Measurements from ENCODE around the gene MEGF6. TPM values are rescaled to one million over a fixed set of nuclear protein-coding genes. Genes with fewer than 3 reads are reported as not detected.

MEGF6 gene
- total and polyA plus RNA-seq, 11 donors, result 1.9 to 16.2 (median 5.1) TPM

- Histone ChIP-seq H3K27ac (no peak overlapping the region), H3K4me3 (no peak overlapping the region), H3K4me1 (no peaks in the 10 kb centered on the region), H3K27me3 (no peaks in the 10 kb centered on the region), H3K9me3 (peaks cover 0 to 3% (median 0%) of the 10 kb centered on the region in 12 donors), H3K36me3 (no peaks in the 10 kb centered on the region)
- ATAC-seq, result no peak
- DNase-seq, result no peak
- TF ChIP-seq CTCF (IDR thresholded peaks at IDR 0.05) (no peak), POLR2A (IDR thresholded peaks at IDR 0.05) (no peak)
- 88 to 95% (median 93%) methylated on average over 12 to 27 of the region's 27 CpGs for WGBS, 4 donors
- intact Hi-C loops (cut with DNase I), result no loop called here
These were observed 91.9 kb downstream of the MEGF6 start for GRCh38 chr1:3519301-3519885.

GRCh38 chr1:3518756-3519155, 92.6 kb downstream of the MEGF6 start:
- ATAC-seq (no peak), DNase-seq (no peak)
- 89 to 95% (median 94%) methylated on average over 5 to 8 of the region's 8 CpGs for WGBS, 4 donors
- no peaks in the 10 kb centered on the region for H3K27me3 ChIP-seq
- peaks cover 0 to 3% (median 0%) of the 10 kb centered on the region in 12 donors for H3K9me3 ChIP-seq
- H3K36me3 ChIP-seq, result no peaks in the 10 kb centered on the region
- TF ChIP-seq CTCF (IDR thresholded peaks at IDR 0.05) (no peak), POLR2A (IDR thresholded peaks at IDR 0.05) (no peak)
- H3K27ac ChIP-seq, result no peak overlapping the region
- intact Hi-C loops (cut with DNase I), result no loop called here
- H3K4me1 ChIP-seq, result no peaks in the 10 kb centered on the region
- no peak overlapping the region for H3K4me3 ChIP-seq

GRCh38 chr1:3518256-3518655, 93.1 kb downstream of the MEGF6 start:
- WGBS, 4 donors, result 91 to 93% (median 92%) methylated on average over 6 to 12 of the region's 12 CpGs
- no peaks in the 10 kb centered on the region for H3K27me3 ChIP-seq
- no peaks in the 10 kb centered on the region for H3K4me1 ChIP-seq
- DNase-seq (no peak), ATAC-seq (no peak)
- no peaks in the 10 kb centered on the region for H3K36me3 ChIP-seq
- peaks cover 0 to 3% (median 0%) of the 10 kb centered on the region in 12 donors for H3K9me3 ChIP-seq
- intact Hi-C loops (cut with DNase I), result no loop called here
- H3K27ac ChIP-seq, result no peak overlapping the region
- TF ChIP-seq POLR2A (IDR thresholded peaks at IDR 0.05) (no peak), CTCF (IDR thresholded peaks at IDR 0.05) (peak; percentile 18 to 56 (median 49))
- no peak overlapping the region for H3K4me3 ChIP-seq

GRCh38 chr1:3516911-3517675, 94.2 kb downstream of the MEGF6 start:
- whole genome bisulfite sequencing, 4 donors, result 90 to 93% (median 92%) methylated on average over 10 to 27 of the region's 27 CpGs
- H3K36me3 ChIP-seq, result no peaks in the 10 kb centered on the region
- H3K4me1 ChIP-seq, result no peaks in the 10 kb centered on the region
- no peak for DNase-seq
- H3K9me3 ChIP-seq, result peaks cover 0 to 3% (median 0%) of the 10 kb centered on the region in 12 donors
- intact Hi-C loops (cut with DNase I), result no loop called here
- no peak overlapping the region for H3K27ac ChIP-seq
- no peak for ATAC-seq
- TF ChIP-seq CTCF (IDR thresholded peaks at IDR 0.05) (no peak), POLR2A (IDR thresholded peaks at IDR 0.05) (no peak)
- H3K27me3 ChIP-seq, result no peaks in the 10 kb centered on the region
- H3K4me3 ChIP-seq, result no peak overlapping the region

All from heart left ventricle (tissue), 16 donors.